Activated T-helper 1 cell treated with Interleukin-2 at 50 U/mL for 16 hours (primary cell): ENCODE measurements around the gene PCDHA9.
"Not testable (repeated sequence)": the region's sequence is repeated elsewhere in the genome, so short reads cannot be mapped to it uniquely, and the experiment has no call there.

Experiments used
- DNase-seq: peaks from one replicate; pipeline ENCODE4 v3.0.0-alpha.2; 2020; ENCODE audit warnings: low read depth

The PCDHA9 gene

GRCh38 chr5:140834439-140835008 is 13.7 kb upstream of the PCDHA9 start:
- DNase-seq: not testable (repeated sequence)

GRCh38 chr5:140835622-140836510 is 12.3 kb upstream of the PCDHA9 start:
- DNase-seq: no peak

GRCh38 chr5:140840978-140841962 is 6.9 kb upstream of the PCDHA9 start, which contains the start of gene PCDHA8:
TSS of gene PCDHA8 (plus strand) at chr5:140841187. CDS start at chr5:140841322, 135 bp downstream.
- DNase-seq: no peak

GRCh38 chr5:140842798-140843733 is 5.1 kb upstream of the PCDHA9 start:
- no peak for DNase-seq

GRCh38 chr5:140849831-140850634 is 1.9 kb downstream of the PCDHA9 start:
- DNase-seq: not testable (repeated sequence)

- no peak for DNase-seq
Measured at GRCh38 chr5:140855772-140856674, 7.8 kb downstream of the PCDHA9 start, which contains the start of gene PCDHA10. TSS of gene PCDHA10 (plus strand) at chr5:140855897. CDS start at chr5:140856049, 152 bp downstream.

- no peak for DNase-seq
Measured at GRCh38 chr5:140857177-140857986, 9.2 kb downstream of the PCDHA9 start.

GRCh38 chr5:140857987-140858240 is 9.7 kb downstream of the PCDHA9 start:
- DNase-seq: no peak

GRCh38 chr5:140862441-140863295 is 14.5 kb downstream of the PCDHA9 start:
- no peak for DNase-seq

- no peak for DNase-seq
Measured at GRCh38 chr5:140868721-140869554, 20.8 kb downstream of the PCDHA9 start, which contains the start of gene PCDHA11. TSS of gene PCDHA11 (plus strand) at chr5:140868957. CDS start at chr5:140869104, 147 bp downstream.

- no peak for DNase-seq
Measured at GRCh38 chr5:140869555-140869886, 21.3 kb downstream of the PCDHA9 start.

GRCh38 chr5:140870221-140871201 is 22.3 kb downstream of the PCDHA9 start:
- DNase-seq: no peak

- no peak for DNase-seq
Measured at GRCh38 chr5:140875085-140876065, 27.2 kb downstream of the PCDHA9 start, which contains the start of gene PCDHA12. TSS of gene PCDHA12 (plus strand) at chr5:140875308. CDS start at chr5:140875473, 165 bp downstream.
